MV-4-11 (cell line): Measurements from ENCODE around the gene SULT1A2.
"Not testable (repeated sequence)": the region's sequence is repeated elsewhere in the genome, so short reads cannot be mapped to it uniquely, and the experiment has no call there.

Experiments used
- DNase-seq: peaks from one replicate; lab custom pipeline; 2025; lab: John Stamatoyannopoulos, UW

Gene SULT1A2

GRCh38 chr16:28591355-28591754 is 5.5 kb downstream of the SULT1A2 start:
- DNase-seq: no peak

DNA sequence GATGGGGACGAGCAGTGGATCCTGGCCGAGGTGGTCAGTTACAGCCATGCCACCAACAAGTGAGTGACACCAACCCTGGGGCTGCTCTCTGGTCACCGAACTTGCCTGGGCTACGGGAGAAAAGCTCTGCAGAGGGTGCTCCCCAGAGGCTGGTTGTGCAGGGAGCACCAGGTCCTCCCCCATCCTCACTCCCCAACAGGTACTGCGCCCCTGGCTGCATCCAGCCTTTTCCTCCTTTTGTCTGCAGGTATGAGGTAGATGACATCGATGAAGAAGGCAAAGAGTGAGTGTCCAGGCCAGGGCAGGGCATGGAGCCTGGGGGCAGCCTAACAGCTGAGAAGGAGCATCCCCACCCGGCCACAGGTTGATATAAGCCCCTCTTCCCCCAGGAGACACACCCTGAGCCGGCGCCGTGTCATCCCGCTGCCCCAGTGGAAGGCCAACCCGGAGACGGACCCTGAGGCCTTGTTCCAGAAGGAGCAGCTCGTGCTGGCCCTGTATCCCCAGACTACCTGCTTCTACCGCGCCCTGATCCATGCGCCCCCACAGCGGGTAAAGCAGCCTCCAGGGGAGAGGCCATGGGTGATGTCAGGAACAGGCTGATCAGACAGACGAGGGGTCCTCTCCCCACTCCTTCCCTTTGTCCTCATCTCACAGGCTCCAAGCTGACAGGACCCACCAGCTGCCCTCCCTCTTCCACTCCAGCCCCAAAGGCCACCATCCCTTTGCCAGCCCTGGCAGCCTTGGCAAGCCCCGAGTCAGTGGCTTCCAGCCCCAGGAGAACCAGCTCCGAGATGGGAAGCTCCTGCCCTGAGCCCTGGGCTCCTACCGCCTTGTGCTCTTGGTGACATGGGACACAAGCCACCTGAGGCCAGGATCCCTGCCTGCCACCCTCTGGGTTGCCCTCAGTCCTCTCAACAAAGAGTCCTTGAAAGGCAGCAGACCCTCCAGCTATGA is 6.2 kb downstream of the SULT1A2 start:
- no peak for DNase-seq

DNA sequence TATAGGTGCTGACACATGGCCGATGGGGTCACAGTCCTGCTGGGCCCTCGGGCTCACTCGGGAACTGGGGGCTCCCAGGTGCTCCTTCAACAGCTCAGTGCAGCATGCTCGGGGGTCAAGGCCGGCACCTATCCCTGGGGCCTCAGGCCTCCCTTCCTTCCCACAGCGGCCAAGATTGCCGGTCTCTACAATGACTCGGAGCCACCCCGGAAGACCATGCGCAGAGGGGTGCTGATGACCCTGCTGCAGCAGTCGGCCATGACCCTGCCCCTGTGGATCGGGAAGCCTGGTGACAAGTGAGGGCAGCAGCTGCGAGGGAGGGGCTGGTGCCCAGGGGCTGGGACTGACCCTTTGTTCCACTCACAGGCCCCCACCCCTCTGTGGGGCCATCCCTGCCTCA is 6.9 kb downstream of the SULT1A2 start:
- DNase-seq: no peak

- no peak for DNase-seq
Measured at GRCh38 chr16:28589069-28589468, 7.8 kb downstream of the SULT1A2 start.

DNA sequence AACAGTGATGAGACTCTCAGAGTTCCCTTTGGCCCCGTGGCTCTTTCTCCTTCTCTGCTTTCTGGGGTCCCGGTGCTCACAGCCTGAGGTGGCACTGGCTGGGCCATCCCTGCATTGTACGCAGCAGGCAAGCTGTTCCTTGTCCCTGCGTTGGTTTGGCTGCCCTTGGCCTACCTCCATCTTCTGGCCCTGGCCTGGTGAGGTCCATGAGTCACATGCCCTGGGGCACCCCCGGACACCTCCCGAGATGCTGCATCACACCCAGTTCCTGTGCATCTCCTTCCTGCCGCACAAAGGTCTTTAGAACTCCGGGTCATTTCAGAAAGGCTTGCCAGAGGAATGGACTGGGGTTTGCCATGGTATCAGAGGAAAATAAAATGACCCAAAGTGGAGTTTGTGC is 9.5 kb downstream of the SULT1A2 start:
- no peak for DNase-seq

GRCh38 chr16:28586466-28586865 is 10.4 kb downstream of the SULT1A2 start:
- no peak for DNase-seq

- no peak for DNase-seq
Measured at GRCh38 chr16:28585674-28586073, 11.2 kb downstream of the SULT1A2 start.

DNA sequence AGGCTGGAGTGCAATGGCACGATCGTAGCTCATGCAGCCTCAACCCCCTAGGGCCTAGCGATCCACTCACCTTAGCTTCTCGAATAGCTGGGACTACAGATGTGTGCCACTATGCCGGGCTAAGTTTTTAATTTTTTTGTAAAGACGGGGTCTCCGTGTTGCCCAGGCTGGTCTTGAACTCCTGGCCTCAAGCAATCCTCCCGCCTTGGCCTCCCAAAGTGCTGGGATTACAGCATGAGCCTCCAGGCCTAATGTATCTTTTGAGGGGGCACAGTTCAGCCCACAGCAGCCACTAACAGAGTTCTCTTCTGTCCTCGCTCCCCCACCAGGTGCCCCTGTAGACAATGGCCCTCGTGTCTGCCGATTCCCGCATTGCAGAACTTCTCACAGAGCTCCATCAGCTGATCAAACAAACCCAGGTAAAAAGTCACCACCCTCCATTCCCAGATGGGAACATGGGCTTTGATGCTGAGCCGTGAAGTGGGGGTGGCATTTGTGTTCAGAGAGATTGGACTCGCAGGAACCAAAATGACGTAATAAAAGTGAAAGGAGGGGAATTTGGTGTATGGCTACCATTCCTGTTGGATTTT is 16.0 kb downstream of the SULT1A2 start:
- DNase-seq: no peak

DNA sequence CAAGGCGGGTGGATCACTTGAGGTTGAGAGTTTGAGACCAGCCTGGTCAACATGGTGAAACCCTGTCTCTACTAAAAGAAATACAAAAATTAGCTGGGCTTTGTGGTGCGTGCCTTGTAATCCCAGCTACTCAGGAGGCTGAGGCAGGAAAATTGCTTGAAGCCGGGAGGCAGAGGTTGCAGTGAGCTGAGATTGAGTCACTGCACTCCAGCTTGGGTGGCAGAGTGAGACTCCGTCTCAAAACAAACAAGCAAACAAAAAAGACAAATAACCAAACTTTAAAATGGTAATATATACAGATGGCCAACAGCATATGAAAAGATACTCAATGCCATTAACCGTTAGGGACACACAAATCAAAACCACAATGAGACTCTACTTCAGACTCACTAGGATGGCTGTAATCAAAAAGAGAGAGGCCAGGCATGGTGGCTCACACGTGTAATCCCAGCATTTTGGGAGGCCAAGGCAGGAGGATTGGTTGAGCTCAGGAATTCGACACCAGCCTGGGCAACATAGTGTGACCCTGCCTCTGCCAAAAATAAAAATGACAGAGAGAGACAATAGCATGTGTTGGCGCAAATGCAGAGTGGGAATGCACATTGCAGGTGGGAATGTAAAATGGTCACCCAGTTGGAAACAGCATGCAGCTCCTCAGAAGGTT is 21.3 kb downstream of the SULT1A2 start:
- no peak for DNase-seq

- DNase-seq: no peak
Measured at GRCh38 chr16:28574925-28575324, 21.9 kb downstream of the SULT1A2 start.

- DNase-seq: no peak
Measured at GRCh38 chr16:28573738-28574718, 22.8 kb downstream of the SULT1A2 start.

DNA sequence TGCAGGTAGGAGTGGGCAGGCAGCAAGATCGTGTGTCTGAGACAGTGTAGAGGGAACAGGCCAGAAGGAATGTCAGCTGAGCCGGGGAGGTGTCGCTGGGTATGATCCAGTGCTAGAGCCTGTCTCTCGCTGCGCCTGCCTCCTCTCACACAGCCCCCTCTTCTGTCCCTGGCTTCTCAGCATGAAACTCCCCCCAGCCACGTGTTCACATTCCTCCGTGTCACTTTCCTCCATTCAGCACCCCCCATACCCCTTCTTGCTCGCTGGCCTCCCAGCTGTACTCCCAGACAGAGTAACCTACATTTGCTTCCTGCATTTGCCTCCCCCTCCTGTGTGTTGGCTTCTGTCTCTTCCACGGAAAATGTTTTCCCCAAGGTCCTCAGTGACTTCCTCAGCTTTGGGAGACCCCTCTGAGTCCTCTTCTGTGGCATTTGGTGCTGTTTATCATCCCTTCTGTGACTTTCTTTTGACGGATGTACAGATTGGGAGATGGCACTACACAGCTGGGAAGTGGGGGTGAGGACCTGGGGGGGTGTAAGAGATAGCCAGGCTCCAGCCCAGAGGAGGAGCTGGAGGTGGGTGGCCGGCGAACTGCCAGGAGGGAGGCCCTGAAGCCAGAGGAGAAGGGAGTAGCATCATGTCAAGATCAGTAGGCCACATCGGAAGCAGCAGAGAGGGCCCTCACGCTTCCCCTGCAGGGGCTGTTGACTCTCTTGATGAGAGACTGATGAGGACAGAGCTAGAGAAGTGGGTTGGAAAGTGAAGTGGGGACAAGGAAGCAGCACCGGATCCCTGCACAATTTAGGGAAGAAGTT is 23.9 kb downstream of the SULT1A2 start:
- peak; percentile 11 for DNase-seq

- no peak for DNase-seq
Measured at GRCh38 chr16:28569968-28570752, 26.7 kb downstream of the SULT1A2 start.

GRCh38 chr16:28569021-28569420 is 27.8 kb downstream of the SULT1A2 start:
- peak; percentile 9 for DNase-seq

GRCh38 chr16:28567292-28567691 is 29.6 kb downstream of the SULT1A2 start:
- DNase-seq: no peak

DNA sequence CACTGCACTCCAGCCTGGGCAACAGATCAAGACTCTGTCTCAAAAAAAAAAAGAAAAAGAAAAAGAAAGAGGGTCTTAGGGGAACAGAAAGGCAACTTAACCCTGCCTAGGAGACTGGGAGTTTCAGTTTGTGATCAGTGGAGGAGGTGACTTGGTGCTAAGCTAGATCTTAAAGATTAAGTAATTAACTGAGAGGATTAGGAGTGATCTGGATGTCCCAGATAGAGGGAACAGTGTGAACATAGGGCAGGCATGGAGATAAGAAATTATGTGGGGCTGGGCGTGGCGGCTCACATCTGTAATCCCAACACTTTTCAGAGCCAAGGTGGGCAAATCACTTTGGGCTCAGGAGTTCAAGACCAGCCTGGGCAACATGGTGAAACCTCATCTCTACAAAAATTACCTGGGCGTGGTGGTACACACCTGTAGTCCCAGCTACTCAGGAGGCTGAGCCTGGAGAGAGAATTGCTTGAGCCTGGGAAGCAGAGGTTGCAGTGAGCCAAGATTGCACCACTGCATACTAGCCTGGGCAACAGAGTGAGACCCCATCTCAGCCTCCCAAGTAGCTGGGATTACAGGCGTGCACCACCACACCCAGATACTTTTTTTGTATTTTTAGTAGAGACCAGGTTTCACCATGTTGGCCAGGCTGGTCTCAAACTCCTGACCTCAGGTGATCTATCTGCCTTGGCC is 30.5 kb downstream of the SULT1A2 start:
- DNase-seq: not testable (repeated sequence)

- no peak for DNase-seq
Measured at GRCh38 chr16:28563218-28563617, 33.6 kb downstream of the SULT1A2 start.

DNA sequence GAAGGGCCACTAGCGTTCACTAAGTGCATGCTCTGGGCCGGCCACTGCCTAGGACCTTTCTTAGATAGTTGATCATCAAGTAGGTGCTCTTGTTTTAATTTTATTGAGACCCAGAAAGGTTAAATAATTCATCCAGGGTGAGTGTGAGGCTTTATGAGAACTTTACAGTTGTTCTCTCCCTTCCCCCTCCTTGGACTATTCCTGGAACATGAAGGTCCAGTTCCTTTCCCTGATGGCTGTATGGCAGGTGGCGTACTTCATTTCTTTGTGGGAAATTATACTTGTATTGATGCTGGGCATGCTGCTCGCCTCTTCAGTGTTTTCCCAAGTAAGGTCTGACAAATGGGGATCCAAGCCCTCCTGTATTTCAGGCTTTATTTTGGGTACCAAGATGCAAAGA is 34.7 kb downstream of the SULT1A2 start:
- no peak for DNase-seq

DNA sequence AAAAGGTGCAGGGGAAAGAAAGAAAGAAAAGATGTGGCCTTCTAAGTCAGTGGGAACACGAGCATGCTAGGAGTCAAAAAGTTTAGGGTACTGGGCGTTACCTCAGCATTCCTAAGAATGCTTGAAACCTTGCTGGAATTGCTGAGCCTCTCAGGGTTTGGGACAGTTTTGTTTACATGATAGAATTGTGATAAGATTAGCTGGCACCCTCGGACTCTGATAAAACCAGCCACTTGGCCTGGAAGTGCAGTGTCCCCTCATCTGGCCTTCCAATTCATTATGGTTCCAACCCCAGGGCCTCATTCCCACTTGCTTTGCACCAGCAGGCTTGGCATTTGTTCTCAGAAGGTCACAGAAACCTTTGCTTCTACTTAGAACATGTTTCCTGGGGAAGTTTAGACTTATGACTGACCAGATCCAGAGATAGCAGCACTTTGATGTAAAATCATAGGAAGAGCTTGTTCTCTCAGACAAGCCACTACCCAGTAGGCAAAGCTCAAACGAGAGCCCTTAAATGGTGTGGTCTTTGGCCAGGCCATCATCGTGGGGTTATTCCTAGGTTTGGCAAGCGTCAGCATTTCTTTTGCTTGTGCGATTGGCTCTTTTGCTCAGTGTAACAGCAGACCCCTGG is 35.2 kb downstream of the SULT1A2 start:
- DNase-seq: no peak
